Esophagus muscularis mucosa (tissue), 3 donors: ENCODE results near the gene SIX3.

Experiments used
- POLR2A ChIP-seq: fragments of 450-650 bp; IDR thresholded peaks from one replicate; pipeline ENCODE4 v1.6.1; 2017; ENCODE audit warnings: antibody characterized with exemption, moderate library complexity, mild to moderate bottlenecking, low read depth
- POLR2AphosphoS5 ChIP-seq, 2 donors: sonication (generic); formaldehyde crosslinking; IDR thresholded peaks; one replicate each; pipeline ENCODE4 v1.6.1; 2017; ENCODE audit warnings: antibody characterized with exemption in 2 of 2
- TF ChIP-seq, protein P1 (sequence below), 3 experiments: fragments of 200-600 bp in 2 of 3; fragments of 450-650 bp in 1 of 3; sonication (generic) in 2 of 3; IDR thresholded peaks; one replicate each; pipeline ENCODE4 v1.5.1; 2017 to 2019; ENCODE audit warnings: antibody characterized with exemption in 3 of 3, mild to moderate bottlenecking in 2 of 3, moderate library complexity in 1 of 3

DNA sequence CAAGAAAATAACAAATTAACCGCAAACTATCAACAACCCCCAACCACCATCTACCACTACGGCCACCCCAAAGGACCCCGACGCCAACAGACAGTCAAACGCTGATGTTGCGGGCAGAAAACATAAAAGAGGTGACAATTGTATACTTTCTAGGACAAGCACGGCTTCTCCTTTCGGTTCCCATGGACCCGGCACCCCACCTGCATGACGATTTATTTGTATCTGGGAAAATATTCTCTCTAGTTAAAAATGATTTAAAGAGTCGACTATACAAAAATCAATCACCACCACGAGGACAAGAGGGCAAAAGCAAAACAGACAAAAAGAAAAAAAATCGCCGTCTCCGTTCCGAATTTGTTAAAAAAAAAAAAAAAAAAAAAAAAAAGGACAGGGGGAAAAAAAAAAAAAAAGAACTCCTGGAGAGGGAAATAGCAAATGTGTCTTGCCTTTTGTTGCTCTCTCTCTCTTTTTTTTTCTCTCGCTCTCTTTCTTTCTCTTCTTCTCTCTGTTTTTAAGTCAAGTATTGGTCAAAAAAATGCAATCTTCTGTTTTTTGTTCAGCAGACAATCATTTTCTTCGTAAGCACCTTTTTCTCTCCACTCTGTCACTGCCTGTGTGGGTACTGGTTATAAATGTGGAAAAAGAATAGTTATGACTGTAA is 3.6 kb downstream of the SIX3 start:
- TF ChIP-seq, protein P1, sequence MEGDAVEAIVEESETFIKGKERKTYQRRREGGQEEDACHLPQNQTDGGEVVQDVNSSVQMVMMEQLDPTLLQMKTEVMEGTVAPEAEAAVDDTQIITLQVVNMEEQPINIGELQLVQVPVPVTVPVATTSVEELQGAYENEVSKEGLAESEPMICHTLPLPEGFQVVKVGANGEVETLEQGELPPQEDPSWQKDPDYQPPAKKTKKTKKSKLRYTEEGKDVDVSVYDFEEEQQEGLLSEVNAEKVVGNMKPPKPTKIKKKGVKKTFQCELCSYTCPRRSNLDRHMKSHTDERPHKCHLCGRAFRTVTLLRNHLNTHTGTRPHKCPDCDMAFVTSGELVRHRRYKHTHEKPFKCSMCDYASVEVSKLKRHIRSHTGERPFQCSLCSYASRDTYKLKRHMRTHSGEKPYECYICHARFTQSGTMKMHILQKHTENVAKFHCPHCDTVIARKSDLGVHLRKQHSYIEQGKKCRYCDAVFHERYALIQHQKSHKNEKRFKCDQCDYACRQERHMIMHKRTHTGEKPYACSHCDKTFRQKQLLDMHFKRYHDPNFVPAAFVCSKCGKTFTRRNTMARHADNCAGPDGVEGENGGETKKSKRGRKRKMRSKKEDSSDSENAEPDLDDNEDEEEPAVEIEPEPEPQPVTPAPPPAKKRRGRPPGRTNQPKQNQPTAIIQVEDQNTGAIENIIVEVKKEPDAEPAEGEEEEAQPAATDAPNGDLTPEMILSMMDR (IDR thresholded peaks at IDR 0.05): no peak
- no peak for TF ChIP-seq POLR2AphosphoS5 (IDR thresholded peaks at IDR 0.05)
- no peak for TF ChIP-seq POLR2A
